ENCODE results near the gene RNU6-1. TPM values are rescaled to one million over a fixed set of nuclear protein-coding genes. Genes with fewer than 3 reads are reported as not detected.

RNU6-1 gene
- total RNA-seq, 4 donors from 2014 or later = not detected

GRCh38 chr15:67832031-67832551 is 7.8 kb downstream of the RNU6-1 start:
- H3K4me3 ChIP-seq = no peak overlapping the region
- H3K27me3 ChIP-seq = peaks cover 91% of the 10 kb centered on the region
- no peaks in the 10 kb centered on the region for H3K36me3 ChIP-seq
- H3K4me1 ChIP-seq = peaks cover 0 to 74% (median 38%) of the 10 kb centered on the region in 3 donors
- no peaks in the 10 kb centered on the region for H3K9me3 ChIP-seq
- ATAC-seq = no peak
- TF ChIP-seq POLR2A (IDR thresholded peaks at IDR 0.05) (no peak), EP300 (IDR thresholded peaks at IDR 0.05) (no peak), POLR2AphosphoS5 (IDR thresholded peaks at IDR 0.05) (no peak), CTCF (IDR thresholded peaks at IDR 0.05) (no peak)
- H3K27ac ChIP-seq = no peak overlapping the region
- WGBS, 2 donors (ENCODE audit: low coverage in 1 of 2) = 25 to 31% methylated on average over 3 to 9 of the region's 9 CpGs

- H3K27me3 ChIP-seq = peaks cover 99% of the 10 kb centered on the region
- H3K9me3 ChIP-seq = no peaks in the 10 kb centered on the region
- no peak overlapping the region for H3K27ac ChIP-seq
- ATAC-seq = no peak
- TF ChIP-seq POLR2AphosphoS5 (IDR thresholded peaks at IDR 0.05) = no peak
- no peak for TF ChIP-seq EP300 (IDR thresholded peaks at IDR 0.05)
- no peak for TF ChIP-seq CTCF (IDR thresholded peaks at IDR 0.05)
- TF ChIP-seq POLR2A (IDR thresholded peaks at IDR 0.05) = no peak
- H3K4me3 ChIP-seq = no peak overlapping the region
- H3K36me3 ChIP-seq = no peaks in the 10 kb centered on the region
- H3K4me1 ChIP-seq = peaks cover 0 to 80% (median 45%) of the 10 kb centered on the region in 3 donors
Measured at GRCh38 chr15:67831363-67831762, 8.5 kb downstream of the RNU6-1 start.

- WGBS, 2 donors (ENCODE audit: low coverage in 1 of 2) = 21 to 50% methylated on average over 4 to 28 of the region's 68 CpGs
- no peak for ATAC-seq
- Histone ChIP-seq H3K4me3 (no peak overlapping the region), H3K4me1 (peaks cover 0 to 80% (median 55%) of the 10 kb centered on the region in 3 donors), H3K27me3 (peaks cover 100% of the 10 kb centered on the region), H3K9me3 (no peaks in the 10 kb centered on the region), H3K27ac (no peak overlapping the region), H3K36me3 (no peaks in the 10 kb centered on the region)
- TF ChIP-seq EP300 (IDR thresholded peaks at IDR 0.05) = no peak
Measured at GRCh38 chr15:67829647-67830504, 10.0 kb downstream of the RNU6-1 start.

GRCh38 chr15:67828969-67829646 is 10.7 kb downstream of the RNU6-1 start:
- 7 to 9% methylated on average over 8 to 13 of the region's 54 CpGs for WGBS, 2 donors (ENCODE audit: low coverage in 1 of 2)
- peaks cover 100% of the 10 kb centered on the region for H3K27me3 ChIP-seq

More at GRCh38 chr15:67828969-67829646, 10.7 kb downstream of the RNU6-1 start:
- TF ChIP-seq CTCF (IDR thresholded peaks at IDR 0.05) (no peak), POLR2AphosphoS5 (IDR thresholded peaks at IDR 0.05) (no peak), POLR2A (IDR thresholded peaks at IDR 0.05) (no peak), EP300 (IDR thresholded peaks at IDR 0.05) (no peak)
- Histone ChIP-seq H3K4me3 (no peak overlapping the region), H3K9me3 (no peaks in the 10 kb centered on the region), H3K27ac (no peak overlapping the region), H3K4me1 (peaks cover 0 to 78% (median 49%) of the 10 kb centered on the region in 3 donors), H3K36me3 (no peaks in the 10 kb centered on the region)
- no peak for ATAC-seq

Data from gastroesophageal sphincter (tissue), 4 donors.